PC-3 (cell line): ENCODE data around the gene CTNND1.

Experiments used
- EZH2phosphoT487 ChIP-seq: fragments of 300-600 bp; sonication (generic); IDR thresholded peaks from 2 replicates; pipeline ENCODE4 v1.6.1; 2018; ENCODE audit warnings: mild to moderate bottlenecking, antibody characterized with exemption, low read length, borderline replicate concordance
- TF ChIP-seq, protein P1 (sequence below): fragments of 300-600 bp; sonication (generic); conservative IDR thresholded peaks from 2 replicates; pipeline ENCODE4 v1.5.1; 2017; ENCODE audit warnings: antibody characterized with exemption, low read depth, mild to moderate bottlenecking, low read length

GRCh38 chr11:57770793-57771192 lies 9.2 kb downstream of the CTNND1 start:
- TF ChIP-seq, protein P1, sequence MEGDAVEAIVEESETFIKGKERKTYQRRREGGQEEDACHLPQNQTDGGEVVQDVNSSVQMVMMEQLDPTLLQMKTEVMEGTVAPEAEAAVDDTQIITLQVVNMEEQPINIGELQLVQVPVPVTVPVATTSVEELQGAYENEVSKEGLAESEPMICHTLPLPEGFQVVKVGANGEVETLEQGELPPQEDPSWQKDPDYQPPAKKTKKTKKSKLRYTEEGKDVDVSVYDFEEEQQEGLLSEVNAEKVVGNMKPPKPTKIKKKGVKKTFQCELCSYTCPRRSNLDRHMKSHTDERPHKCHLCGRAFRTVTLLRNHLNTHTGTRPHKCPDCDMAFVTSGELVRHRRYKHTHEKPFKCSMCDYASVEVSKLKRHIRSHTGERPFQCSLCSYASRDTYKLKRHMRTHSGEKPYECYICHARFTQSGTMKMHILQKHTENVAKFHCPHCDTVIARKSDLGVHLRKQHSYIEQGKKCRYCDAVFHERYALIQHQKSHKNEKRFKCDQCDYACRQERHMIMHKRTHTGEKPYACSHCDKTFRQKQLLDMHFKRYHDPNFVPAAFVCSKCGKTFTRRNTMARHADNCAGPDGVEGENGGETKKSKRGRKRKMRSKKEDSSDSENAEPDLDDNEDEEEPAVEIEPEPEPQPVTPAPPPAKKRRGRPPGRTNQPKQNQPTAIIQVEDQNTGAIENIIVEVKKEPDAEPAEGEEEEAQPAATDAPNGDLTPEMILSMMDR: no peak
- TF ChIP-seq EZH2phosphoT487: no peak
